SK-N-SH treated with all-trans-retinoic acid at 6 μM for 48 hours (cell line): ENCODE results near the gene GON4L.

Source experiments
- ATAC-seq: fragments of 200-7000 bp; cut with Tn5 transposase; 3 replicates; pipeline ENCODE4 v1.9.1; 2020; ENCODE audit warnings: mild to moderate bottlenecking, moderate library complexity
- ARNTL ChIP-seq: fragments of 450-650 bp; formaldehyde crosslinking; IDR thresholded peaks from 2 replicates; pipeline ENCODE4 v1.5.0; 2020; ENCODE audit warnings: low read depth, mild to moderate bottlenecking, moderate library complexity, borderline replicate concordance
- BACH2 ChIP-seq: fragments of 250-450 bp; sonication (Bioruptor Pico); IDR thresholded peaks from 2 replicates; pipeline ENCODE4 v1.9.0; 2021; ENCODE audit warnings: mild to moderate bottlenecking, borderline replicate concordance
- CSDC2 ChIP-seq: fragments of 250-450 bp; sonication (Bioruptor Pico); IDR thresholded peaks from 2 replicates; pipeline ENCODE4 v1.5.0; 2020; ENCODE audit warnings: mild to moderate bottlenecking, moderate library complexity
- ESRRG ChIP-seq: fragments of 250-450 bp; sonication (Bioruptor Pico); IDR thresholded peaks from 2 replicates; pipeline ENCODE4 v1.6.1; 2021; ENCODE audit warnings: mild to moderate bottlenecking
- GLIS3 ChIP-seq: fragments of 250-450 bp; sonication (Bioruptor Pico); IDR thresholded peaks from 2 replicates; pipeline ENCODE4 v1.5.0; 2020; ENCODE audit warnings: mild to moderate bottlenecking, moderate library complexity
- ISL1 ChIP-seq: fragments of 250-450 bp; sonication (Bioruptor Pico); IDR thresholded peaks from 2 replicates; pipeline ENCODE4 v2.1.2; 2022; ENCODE audit warnings: mild to moderate bottlenecking, moderate library complexity
- OSR1 ChIP-seq: fragments of 250-450 bp; sonication (Bioruptor Pico); IDR thresholded peaks from 2 replicates; pipeline ENCODE4 v1.8.0; 2022; ENCODE audit warnings: moderate library complexity, mild to moderate bottlenecking, inconsistent platforms
- PPARA ChIP-seq: fragments of 250-450 bp; sonication (Bioruptor Pico); IDR thresholded peaks from 2 replicates; pipeline ENCODE4 v1.5.0; 2020; ENCODE audit warnings: mild to moderate bottlenecking, borderline replicate concordance
- RARB ChIP-seq: fragments of 250-450 bp; sonication (Bioruptor Pico); IDR thresholded peaks from 2 replicates; pipeline ENCODE4 v1.8.0; 2021; ENCODE audit warnings: mild to moderate bottlenecking, moderate library complexity
- TCF4 ChIP-seq: fragments of 250-450 bp; sonication (Bioruptor Pico); IDR thresholded peaks from 2 replicates; pipeline ENCODE4 v1.8.0; 2021; ENCODE audit warnings: mild to moderate bottlenecking, moderate library complexity, borderline replicate concordance
- TOX ChIP-seq: fragments of 250-450 bp; sonication (Bioruptor Pico); IDR thresholded peaks from 2 replicates; pipeline ENCODE4 v1.8.0; 2021; ENCODE audit warnings: mild to moderate bottlenecking, moderate library complexity, borderline replicate concordance
- ZC3H10 ChIP-seq: fragments of 250-450 bp; sonication (Bioruptor Pico); IDR thresholded peaks from 2 replicates; pipeline ENCODE4 v1.5.1; 2021; ENCODE audit warnings: mild to moderate bottlenecking, moderate library complexity
- ZFP3 ChIP-seq: fragments of 250-450 bp; sonication (Bioruptor Pico); IDR thresholded peaks from 2 replicates; pipeline ENCODE4 v1.5.0; 2020; ENCODE audit warnings: mild to moderate bottlenecking, moderate library complexity
- ZFP30 ChIP-seq: fragments of 450-650 bp; formaldehyde crosslinking; IDR thresholded peaks from 2 replicates; pipeline ENCODE4 v1.5.0; 2022; ENCODE audit warnings: mild to moderate bottlenecking, moderate library complexity
- ZNF70 ChIP-seq: fragments of 450-650 bp; formaldehyde crosslinking; IDR thresholded peaks from 2 replicates; pipeline ENCODE4 v1.5.0; 2020; ENCODE audit warnings: mild to moderate bottlenecking, moderate library complexity
- ZNF8 ChIP-seq: fragments of 450-650 bp; formaldehyde crosslinking; IDR thresholded peaks from 2 replicates; pipeline ENCODE4 v1.5.0; 2020; ENCODE audit warnings: mild to moderate bottlenecking, moderate library complexity
- TF ChIP-seq, protein P1 (sequence below): fragments of 250-450 bp; sonication (Bioruptor Pico); IDR thresholded peaks from 2 replicates; pipeline ENCODE4 v1.5.1; 2021; ENCODE audit warnings: mild to moderate bottlenecking, moderate library complexity
- TF ChIP-seq, protein P2 (sequence below): fragments of 250-450 bp; sonication (Bioruptor Pico); IDR thresholded peaks from 2 replicates; pipeline ENCODE4 v1.8.0; 2021; ENCODE audit warnings: low read depth, mild to moderate bottlenecking, moderate library complexity, borderline replicate concordance
- TF ChIP-seq, protein P3 (sequence below): fragments of 250-450 bp; sonication (Bioruptor Pico); IDR thresholded peaks from 2 replicates; pipeline ENCODE4 v1.8.0; 2020; ENCODE audit warnings: mild to moderate bottlenecking, moderate library complexity, borderline replicate concordance
- TF ChIP-seq, protein P4 (sequence below): fragments of 250-450 bp; sonication (Bioruptor Pico); IDR thresholded peaks from 2 replicates; pipeline ENCODE4 v1.5.0; 2020; ENCODE audit warnings: mild to moderate bottlenecking, moderate library complexity

GON4L gene

DNA sequence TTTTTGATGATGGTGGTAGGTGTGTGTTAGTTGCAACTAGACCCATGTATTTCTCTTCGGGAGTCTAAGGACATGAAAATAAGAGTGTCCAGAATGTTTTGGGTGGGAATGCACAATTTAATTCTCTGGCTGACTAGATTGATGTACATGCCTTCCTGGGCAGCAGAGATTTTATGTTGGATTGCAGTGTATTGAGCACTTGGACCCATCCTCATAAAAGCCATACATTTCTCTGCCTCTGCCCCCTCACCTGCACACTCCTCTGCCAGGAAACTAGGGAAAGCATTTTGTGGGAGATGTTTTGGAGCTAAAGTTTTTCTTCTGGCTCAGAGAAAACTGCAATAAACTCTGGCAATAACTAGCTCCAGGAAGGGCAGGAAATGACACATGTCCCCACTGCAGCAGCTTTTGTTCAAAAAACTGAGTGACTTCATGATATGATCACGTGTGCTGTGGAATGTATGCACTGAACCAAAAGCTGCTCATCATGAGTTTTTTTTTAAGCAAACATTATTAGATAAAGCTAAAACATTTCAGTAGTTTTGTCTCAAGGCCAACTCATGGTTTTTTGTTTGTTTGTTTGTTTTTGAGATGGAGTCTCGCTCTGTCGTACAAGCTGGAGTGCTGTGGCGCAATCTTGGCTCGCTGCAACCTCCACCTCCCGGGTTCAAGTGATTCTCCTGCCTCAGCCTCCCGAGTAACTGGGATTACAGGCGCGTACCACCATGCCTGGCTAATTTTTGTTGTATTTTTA lies 36.6 kb upstream of the GON4L start:
- TF ChIP-seq ESRRG (CRISPR knock-in tag) (no peak), TOX (CRISPR knock-in tag) (0 out of 2 replicates have a peak, but pooled peaks have one; percentile 9)

DNA sequence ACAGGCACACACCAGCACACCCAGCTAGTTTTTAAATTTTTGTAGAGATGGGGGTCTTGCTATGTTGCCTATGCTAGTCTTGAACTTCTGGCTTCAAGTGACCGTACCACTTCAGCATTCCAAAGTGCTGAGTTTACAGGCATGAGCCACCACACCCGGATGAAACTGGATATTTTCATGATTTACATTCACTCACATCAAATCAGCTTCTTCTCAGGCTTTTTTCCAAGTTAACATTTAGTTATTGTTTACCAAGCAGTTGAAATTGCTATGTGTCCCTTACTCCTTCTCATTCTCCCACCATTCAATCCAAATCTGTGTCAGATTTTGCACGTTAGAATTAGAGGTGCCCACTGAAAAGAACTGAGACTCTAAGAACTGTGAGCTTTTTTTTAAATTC lies 35.8 kb upstream of the GON4L start:
- ATAC-seq = peak; percentile 69
- peak; percentile 4; the same call in 1 of the 2 replicates for TF ChIP-seq ZC3H10
- no peak for TF ChIP-seq PPARA (CRISPR knock-in tag)
- TF ChIP-seq, protein P1, sequence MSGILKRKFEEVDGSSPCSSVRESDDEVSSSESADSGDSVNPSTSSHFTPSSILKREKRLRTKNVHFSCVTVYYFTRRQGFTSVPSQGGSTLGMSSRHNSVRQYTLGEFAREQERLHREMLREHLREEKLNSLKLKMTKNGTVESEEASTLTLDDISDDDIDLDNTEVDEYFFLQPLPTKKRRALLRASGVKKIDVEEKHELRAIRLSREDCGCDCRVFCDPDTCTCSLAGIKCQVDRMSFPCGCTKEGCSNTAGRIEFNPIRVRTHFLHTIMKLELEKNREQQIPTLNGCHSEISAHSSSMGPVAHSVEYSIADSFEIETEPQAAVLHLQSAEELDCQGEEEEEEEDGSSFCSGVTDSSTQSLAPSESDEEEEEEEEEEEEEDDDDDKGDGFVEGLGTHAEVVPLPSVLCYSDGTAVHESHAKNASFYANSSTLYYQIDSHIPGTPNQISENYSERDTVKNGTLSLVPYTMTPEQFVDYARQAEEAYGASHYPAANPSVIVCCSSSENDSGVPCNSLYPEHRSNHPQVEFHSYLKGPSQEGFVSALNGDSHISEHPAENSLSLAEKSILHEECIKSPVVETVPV (CRISPR knock-in tag) = no peak
- TF ChIP-seq OSR1 (CRISPR knock-in tag) = no peak
- no peak for TF ChIP-seq ZFP3 (CRISPR knock-in tag)
- TF ChIP-seq ZFP30 (CRISPR knock-in tag) = no peak
- TF ChIP-seq BACH2 (CRISPR knock-in tag) = no peak
- TF ChIP-seq TCF4 = no peak
- 0 out of 2 replicates have a peak, but pooled peaks have one; percentile 24 for TF ChIP-seq RARB
- no peak for TF ChIP-seq ZNF70 (CRISPR knock-in tag)
- peak; percentile 67 for TF ChIP-seq TOX (CRISPR knock-in tag)
- TF ChIP-seq, protein P2, sequence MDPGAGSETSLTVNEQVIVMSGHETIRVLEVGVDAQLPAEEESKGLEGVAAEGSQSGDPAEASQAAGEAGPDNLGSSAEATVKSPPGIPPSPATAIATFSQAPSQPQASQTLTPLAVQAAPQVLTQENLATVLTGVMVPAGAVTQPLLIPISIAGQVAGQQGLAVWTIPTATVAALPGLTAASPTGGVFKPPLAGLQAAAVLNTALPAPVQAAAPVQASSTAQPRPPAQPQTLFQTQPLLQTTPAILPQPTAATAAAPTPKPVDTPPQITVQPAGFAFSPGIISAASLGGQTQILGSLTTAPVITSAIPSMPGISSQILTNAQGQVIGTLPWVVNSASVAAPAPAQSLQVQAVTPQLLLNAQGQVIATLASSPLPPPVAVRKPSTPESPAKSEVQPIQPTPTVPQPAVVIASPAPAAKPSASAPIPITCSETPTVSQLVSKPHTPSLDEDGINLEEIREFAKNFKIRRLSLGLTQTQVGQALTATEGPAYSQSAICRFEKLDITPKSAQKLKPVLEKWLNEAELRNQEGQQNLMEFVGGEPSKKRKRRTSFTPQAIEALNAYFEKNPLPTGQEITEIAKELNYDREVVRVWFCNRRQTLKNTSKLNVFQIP = no peak
- TF ChIP-seq ISL1 (CRISPR knock-in tag) = no peak
- TF ChIP-seq CSDC2 = no peak
- TF ChIP-seq, protein P3, sequence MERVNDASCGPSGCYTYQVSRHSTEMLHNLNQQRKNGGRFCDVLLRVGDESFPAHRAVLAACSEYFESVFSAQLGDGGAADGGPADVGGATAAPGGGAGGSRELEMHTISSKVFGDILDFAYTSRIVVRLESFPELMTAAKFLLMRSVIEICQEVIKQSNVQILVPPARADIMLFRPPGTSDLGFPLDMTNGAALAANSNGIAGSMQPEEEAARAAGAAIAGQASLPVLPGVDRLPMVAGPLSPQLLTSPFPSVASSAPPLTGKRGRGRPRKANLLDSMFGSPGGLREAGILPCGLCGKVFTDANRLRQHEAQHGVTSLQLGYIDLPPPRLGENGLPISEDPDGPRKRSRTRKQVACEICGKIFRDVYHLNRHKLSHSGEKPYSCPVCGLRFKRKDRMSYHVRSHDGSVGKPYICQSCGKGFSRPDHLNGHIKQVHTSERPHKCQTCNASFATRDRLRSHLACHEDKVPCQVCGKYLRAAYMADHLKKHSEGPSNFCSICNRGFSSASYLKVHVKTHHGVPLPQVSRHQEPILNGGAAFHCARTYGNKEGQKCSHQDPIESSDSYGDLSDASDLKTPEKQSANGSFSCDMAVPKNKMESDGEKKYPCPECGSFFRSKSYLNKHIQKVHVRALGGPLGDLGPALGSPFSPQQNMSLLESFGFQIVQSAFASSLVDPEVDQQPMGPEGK (CRISPR knock-in tag) = no peak
- TF ChIP-seq, protein P4, sequence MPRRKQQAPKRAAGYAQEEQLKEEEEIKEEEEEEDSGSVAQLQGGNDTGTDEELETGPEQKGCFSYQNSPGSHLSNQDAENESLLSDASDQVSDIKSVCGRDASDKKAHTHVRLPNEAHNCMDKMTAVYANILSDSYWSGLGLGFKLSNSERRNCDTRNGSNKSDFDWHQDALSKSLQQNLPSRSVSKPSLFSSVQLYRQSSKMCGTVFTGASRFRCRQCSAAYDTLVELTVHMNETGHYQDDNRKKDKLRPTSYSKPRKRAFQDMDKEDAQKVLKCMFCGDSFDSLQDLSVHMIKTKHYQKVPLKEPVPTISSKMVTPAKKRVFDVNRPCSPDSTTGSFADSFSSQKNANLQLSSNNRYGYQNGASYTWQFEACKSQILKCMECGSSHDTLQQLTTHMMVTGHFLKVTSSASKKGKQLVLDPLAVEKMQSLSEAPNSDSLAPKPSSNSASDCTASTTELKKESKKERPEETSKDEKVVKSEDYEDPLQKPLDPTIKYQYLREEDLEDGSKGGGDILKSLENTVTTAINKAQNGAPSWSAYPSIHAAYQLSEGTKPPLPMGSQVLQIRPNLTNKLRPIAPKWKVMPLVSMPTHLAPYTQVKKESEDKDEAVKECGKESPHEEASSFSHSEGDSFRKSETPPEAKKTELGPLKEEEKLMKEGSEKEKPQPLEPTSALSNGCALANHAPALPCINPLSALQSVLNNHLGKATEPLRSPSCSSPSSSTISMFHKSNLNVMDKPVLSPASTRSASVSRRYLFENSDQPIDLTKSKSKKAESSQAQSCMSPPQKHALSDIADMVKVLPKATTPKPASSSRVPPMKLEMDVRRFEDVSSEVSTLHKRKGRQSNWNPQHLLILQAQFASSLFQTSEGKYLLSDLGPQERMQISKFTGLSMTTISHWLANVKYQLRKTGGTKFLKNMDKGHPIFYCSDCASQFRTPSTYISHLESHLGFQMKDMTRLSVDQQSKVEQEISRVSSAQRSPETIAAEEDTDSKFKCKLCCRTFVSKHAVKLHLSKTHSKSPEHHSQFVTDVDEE = no peak
- TF ChIP-seq ARNTL (CRISPR knock-in tag) = no peak
- TF ChIP-seq GLIS3 (CRISPR knock-in tag) = no peak

More for the DNA sequence above, 36.6 kb upstream of the GON4L start:
- peak; percentile 70 for ATAC-seq

DNA sequence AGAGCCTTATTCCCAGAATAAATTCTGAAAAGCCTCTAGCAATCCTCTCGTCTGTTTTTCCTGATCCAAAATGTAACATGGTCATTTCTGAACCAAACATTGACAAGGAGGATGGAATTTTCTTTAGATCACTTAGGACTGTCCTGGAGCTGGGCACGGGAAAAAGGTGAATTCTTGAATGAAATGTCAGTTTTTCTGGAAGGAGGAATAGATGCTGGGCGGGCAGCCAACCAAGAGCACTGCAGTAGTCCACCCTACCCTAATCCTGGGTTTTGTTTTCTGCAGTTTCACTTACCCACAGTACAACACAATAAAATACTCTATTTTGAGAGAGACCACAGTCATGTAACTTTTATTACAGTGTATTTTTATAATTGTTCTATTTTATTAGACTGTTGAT lies 33.2 kb upstream of the GON4L start:
- TF ChIP-seq, protein P3 (CRISPR knock-in tag) = no peak
- no peak for TF ChIP-seq ZNF8
- TF ChIP-seq ZC3H10 = no peak
- TF ChIP-seq, protein P2 = no peak
- TF ChIP-seq OSR1 (CRISPR knock-in tag) = no peak
- TF ChIP-seq, protein P1 (CRISPR knock-in tag) = no peak
- ATAC-seq = no peak
